ENCODE data around the gene TMPRSS13. TPM values are rescaled to one million over a fixed set of nuclear protein-coding genes. Genes with fewer than 3 reads are reported as not detected.

Gene TMPRSS13
- total RNA-seq, 3 donors from 2014 or later = 0.26 to 0.38 (median 0.38) TPM

- H3K4me3 Mint-ChIP-seq = no peak overlapping the region
- DNase-seq = no peak
- no peaks in the 10 kb centered on the region for H3K4me1 Mint-ChIP-seq (ENCODE audit: low read depth)
- ATAC-seq = no peak
- peaks cover 6% of the 10 kb centered on the region for H3K9me3 Mint-ChIP-seq
- H3K36me3 Mint-ChIP-seq (ENCODE audit: insufficient read depth) = no peaks in the 10 kb centered on the region
- H3K27me3 Mint-ChIP-seq (ENCODE audit: low read depth) = peaks cover 8% of the 10 kb centered on the region
These were observed 43.4 kb downstream of the TMPRSS13 start for GRCh38 chr11:117885777-117886176.

GRCh38 chr11:117884994-117885393 lies 44.2 kb downstream of the TMPRSS13 start:
- DNase-seq (no peak), ATAC-seq (peak; percentile 28 to 57)
- Mint-ChIP-seq H3K27me3 (ENCODE audit: low read depth) (peaks cover 14% of the 10 kb centered on the region), H3K9me3 (peaks cover 4% of the 10 kb centered on the region), H3K36me3 (ENCODE audit: insufficient read depth) (no peaks in the 10 kb centered on the region), H3K4me1 (ENCODE audit: low read depth) (no peaks in the 10 kb centered on the region), H3K4me3 (no peak overlapping the region)

GRCh38 chr11:117883063-117883462 lies 46.1 kb downstream of the TMPRSS13 start:
- no peaks in the 10 kb centered on the region for H3K4me1 Mint-ChIP-seq (ENCODE audit: low read depth)
- H3K9me3 Mint-ChIP-seq = no peaks in the 10 kb centered on the region
- DNase-seq (no peak), ATAC-seq (no peak)
- H3K36me3 Mint-ChIP-seq (ENCODE audit: insufficient read depth) = no peaks in the 10 kb centered on the region
- H3K27me3 Mint-ChIP-seq (ENCODE audit: low read depth) = peaks cover 19% of the 10 kb centered on the region
- no peak overlapping the region for H3K4me3 Mint-ChIP-seq

- no peaks in the 10 kb centered on the region for H3K4me1 Mint-ChIP-seq (ENCODE audit: low read depth)
- DNase-seq (no peak), ATAC-seq (no peak)
- peaks cover 23% of the 10 kb centered on the region for H3K27me3 Mint-ChIP-seq (ENCODE audit: low read depth)
- H3K36me3 Mint-ChIP-seq (ENCODE audit: insufficient read depth) = no peaks in the 10 kb centered on the region
- no peaks in the 10 kb centered on the region for H3K9me3 Mint-ChIP-seq
- H3K4me3 Mint-ChIP-seq = no peak overlapping the region
These were observed 46.8 kb downstream of the TMPRSS13 start for GRCh38 chr11:117882311-117882905.

- no peak for ATAC-seq
- no peaks in the 10 kb centered on the region for H3K9me3 Mint-ChIP-seq
- peaks cover 7% of the 10 kb centered on the region for H3K4me1 Mint-ChIP-seq (ENCODE audit: low read depth)
- H3K36me3 Mint-ChIP-seq (ENCODE audit: insufficient read depth) = no peaks in the 10 kb centered on the region
- no peak overlapping the region for H3K4me3 Mint-ChIP-seq
- H3K27me3 Mint-ChIP-seq (ENCODE audit: low read depth) = peaks cover 32% of the 10 kb centered on the region
- no peak for DNase-seq
These were observed 48.0 kb downstream of the TMPRSS13 start for GRCh38 chr11:117881217-117881616.

GRCh38 chr11:117879516-117880480 lies 49.4 kb downstream of the TMPRSS13 start:
- no peaks in the 10 kb centered on the region for H3K36me3 Mint-ChIP-seq (ENCODE audit: insufficient read depth)
- ATAC-seq (no peak), DNase-seq (no peak)
- H3K4me3 Mint-ChIP-seq = no peak overlapping the region
- no peaks in the 10 kb centered on the region for H3K9me3 Mint-ChIP-seq
- peaks cover 45% of the 10 kb centered on the region for H3K27me3 Mint-ChIP-seq (ENCODE audit: low read depth)
- H3K4me1 Mint-ChIP-seq (ENCODE audit: low read depth) = peaks cover 21% of the 10 kb centered on the region

GRCh38 chr11:117878939-117879475 lies 50.2 kb downstream of the TMPRSS13 start:
- ATAC-seq (no peak), DNase-seq (no peak)
- no peaks in the 10 kb centered on the region for H3K36me3 Mint-ChIP-seq (ENCODE audit: insufficient read depth)
- peaks cover 51% of the 10 kb centered on the region for H3K27me3 Mint-ChIP-seq (ENCODE audit: low read depth)
- no peak overlapping the region for H3K4me3 Mint-ChIP-seq
- no peaks in the 10 kb centered on the region for H3K9me3 Mint-ChIP-seq
- peaks cover 24% of the 10 kb centered on the region for H3K4me1 Mint-ChIP-seq (ENCODE audit: low read depth)

GRCh38 chr11:117878314-117878938 lies 50.8 kb downstream of the TMPRSS13 start:
- H3K9me3 Mint-ChIP-seq = no peaks in the 10 kb centered on the region
- H3K36me3 Mint-ChIP-seq (ENCODE audit: insufficient read depth) = no peaks in the 10 kb centered on the region
- no peak overlapping the region for H3K4me3 Mint-ChIP-seq
- no peak for DNase-seq
- peaks cover 55% of the 10 kb centered on the region for H3K27me3 Mint-ChIP-seq (ENCODE audit: low read depth)
- ATAC-seq = no peak
- H3K4me1 Mint-ChIP-seq (ENCODE audit: low read depth) = peaks cover 26% of the 10 kb centered on the region

GRCh38 chr11:117877120-117877784 lies 52.0 kb downstream of the TMPRSS13 start:
- peaks cover 29% of the 10 kb centered on the region for H3K4me1 Mint-ChIP-seq (ENCODE audit: low read depth)
- ATAC-seq = no peak
- H3K9me3 Mint-ChIP-seq = no peaks in the 10 kb centered on the region
- no peaks in the 10 kb centered on the region for H3K36me3 Mint-ChIP-seq (ENCODE audit: insufficient read depth)
- peaks cover 61% of the 10 kb centered on the region for H3K27me3 Mint-ChIP-seq (ENCODE audit: low read depth)
- H3K4me3 Mint-ChIP-seq = peak overlapping the region; percentile 68
- no peak for DNase-seq

- peak; percentile 22 to 31 for ATAC-seq
- H3K4me3 Mint-ChIP-seq = peak within 1 kb of the TSS; percentile 81
- DNase-seq = no peak
- H3K9me3 Mint-ChIP-seq = no peaks in the 10 kb centered on the region
- peaks cover 29% of the 10 kb centered on the region for H3K4me1 Mint-ChIP-seq (ENCODE audit: low read depth)
- H3K27me3 Mint-ChIP-seq (ENCODE audit: low read depth) = peaks cover 64% of the 10 kb centered on the region
- no peaks in the 10 kb centered on the region for H3K36me3 Mint-ChIP-seq (ENCODE audit: insufficient read depth)
These were observed 52.7 kb downstream of the TMPRSS13 start, which contains the start of gene FXYD6 for GRCh38 chr11:117876341-117877119. FXYD6 (minus strand) TSS chr11:117876658; CDS start chr11:117842776, 33,882 bp downstream.

- H3K27me3 Mint-ChIP-seq (ENCODE audit: low read depth) = peaks cover 61% of the 10 kb centered on the region
- peak; percentile 13 to 23 for ATAC-seq
- DNase-seq = no peak
These were observed 53.2 kb downstream of the TMPRSS13 start for GRCh38 chr11:117876059-117876340.

GRCh38 chr11:117875382-117876058 lies 53.7 kb downstream of the TMPRSS13 start:
- Mint-ChIP-seq H3K36me3 (ENCODE audit: insufficient read depth) (no peaks in the 10 kb centered on the region), H3K27me3 (ENCODE audit: low read depth) (peaks cover 57% of the 10 kb centered on the region), H3K9me3 (no peaks in the 10 kb centered on the region), H3K4me1 (ENCODE audit: low read depth) (peaks cover 29% of the 10 kb centered on the region), H3K4me3 (peak overlapping the region; percentile 81)
- no peak for DNase-seq
- ATAC-seq = peak; percentile 43 to 51

More at GRCh38 chr11:117876059-117876340, 53.2 kb downstream of the TMPRSS13 start:
- no peaks in the 10 kb centered on the region for H3K9me3 Mint-ChIP-seq
- no peaks in the 10 kb centered on the region for H3K36me3 Mint-ChIP-seq (ENCODE audit: insufficient read depth)
- peaks cover 29% of the 10 kb centered on the region for H3K4me1 Mint-ChIP-seq (ENCODE audit: low read depth)
- peak overlapping the region; percentile 81 for H3K4me3 Mint-ChIP-seq

- peaks cover 53% of the 10 kb centered on the region for H3K27me3 Mint-ChIP-seq (ENCODE audit: low read depth)
- H3K4me1 Mint-ChIP-seq (ENCODE audit: low read depth) = peaks cover 29% of the 10 kb centered on the region
- no peaks in the 10 kb centered on the region for H3K36me3 Mint-ChIP-seq (ENCODE audit: insufficient read depth)
- peak in 1 of 2 donors; percentile 29 for ATAC-seq
- no peak overlapping the region for H3K4me3 Mint-ChIP-seq
- no peaks in the 10 kb centered on the region for H3K9me3 Mint-ChIP-seq
- no peak for DNase-seq
These were observed 54.3 kb downstream of the TMPRSS13 start for GRCh38 chr11:117874910-117875381.
